Suppressor macrophage (primary cell): ENCODE results near the gene FAF1.
A peak's percentile ranks its signal among the peaks of the same experiment; 100 is the strongest.

Experiments used
- DNase-seq, 4 experiments: peaks; one replicate each; pipeline ENCODE4 v3.0.0-alpha.2; 2020 to 2022

The FAF1 gene

GRCh38 chr1:50476800-50477199 lies 483.3 kb downstream of the FAF1 start:
- DNase-seq, result no peak

GRCh38 chr1:50474859-50475809 lies 484.9 kb downstream of the FAF1 start:
- DNase-seq, result no peak

DNA sequence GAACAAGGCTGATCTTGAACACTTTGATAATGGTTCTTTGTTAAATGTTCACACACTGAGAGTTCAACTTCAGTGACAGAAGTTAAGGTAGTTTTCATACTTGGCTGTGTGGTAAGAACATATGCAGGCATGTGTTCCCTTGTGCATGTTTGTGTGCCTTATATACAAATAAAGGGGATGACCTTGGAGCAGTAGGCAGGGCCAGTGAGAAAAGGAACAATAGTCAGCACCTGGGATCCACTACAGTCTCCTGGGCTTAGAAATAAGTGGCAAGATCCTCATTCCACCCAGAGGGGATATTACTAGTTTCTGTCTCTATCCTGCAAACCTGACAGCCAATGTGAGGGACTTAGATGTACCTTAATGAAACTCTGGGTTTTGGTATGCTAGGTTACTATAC lies 486.6 kb downstream of the FAF1 start:
- no peak for DNase-seq

GRCh38 chr1:50471967-50472366 lies 488.1 kb downstream of the FAF1 start:
- DNase-seq, result no peak

GRCh38 chr1:50462964-50463363 lies 497.1 kb downstream of the FAF1 start:
- DNase-seq, result no peak

DNA sequence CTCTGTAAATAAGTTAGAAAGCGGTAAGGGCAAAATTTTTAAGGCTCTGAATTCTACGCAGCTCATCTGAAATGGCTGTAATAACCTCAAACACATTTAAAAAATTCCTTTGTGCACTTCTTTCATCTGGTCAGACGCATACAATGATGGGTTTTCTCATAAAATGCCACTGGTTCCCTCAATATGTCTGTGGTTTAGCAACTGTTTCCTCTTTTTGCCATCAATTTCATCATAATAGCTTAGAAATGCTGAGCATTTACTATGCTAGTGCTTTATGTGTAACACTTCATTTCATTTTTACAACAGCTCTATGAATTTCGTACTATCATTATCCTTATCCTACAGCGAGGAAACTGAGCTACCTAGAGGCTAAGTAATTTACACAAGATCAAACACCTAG lies 501.6 kb downstream of the FAF1 start:
- peak; percentile 18 to 79 (median 48) for DNase-seq

DNA sequence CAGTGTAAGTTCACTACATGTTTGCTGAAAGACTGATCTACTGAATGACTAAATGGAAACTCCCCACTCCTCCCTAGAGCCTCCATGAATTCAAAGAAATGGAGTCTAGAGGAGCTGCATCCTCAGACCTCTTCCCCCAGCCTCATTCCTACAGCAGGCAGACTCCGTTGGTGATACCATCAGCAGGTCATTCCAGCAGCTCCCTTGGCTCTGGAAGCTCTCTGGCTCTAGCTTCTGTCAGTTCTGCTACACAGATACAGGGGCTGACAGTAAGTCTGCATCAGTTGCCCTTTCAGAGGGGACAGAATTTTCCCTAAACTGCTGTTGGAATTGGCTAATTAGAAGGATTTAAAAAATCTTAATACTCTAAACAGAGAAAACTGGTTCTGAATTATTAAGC lies 505.2 kb downstream of the FAF1 start:
- DNase-seq, result no peak

DNA sequence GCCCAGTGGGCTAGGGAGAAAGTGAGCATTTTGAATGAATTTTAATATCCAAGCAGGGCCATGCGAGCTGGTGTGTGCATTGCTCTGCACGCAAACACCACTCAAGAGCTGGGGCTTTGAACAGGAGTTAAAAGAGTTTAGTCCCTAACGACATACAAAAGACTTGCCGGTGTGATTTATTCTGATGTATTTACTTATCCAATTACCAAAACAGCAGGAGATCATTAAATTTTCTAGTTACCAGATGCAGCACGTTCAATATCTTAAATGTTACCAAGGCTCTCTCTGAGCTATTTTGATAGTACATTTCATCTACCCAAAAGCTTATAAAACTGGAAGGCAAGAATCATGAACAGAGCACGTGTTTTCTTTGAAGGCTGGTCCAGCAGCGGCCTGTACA lies 506.8 kb downstream of the FAF1 start:
- no peak for DNase-seq

- DNase-seq, result no peak
Observed at GRCh38 chr1:50452700-50453099, 507.4 kb downstream of the FAF1 start.

- no peak for DNase-seq
Observed at GRCh38 chr1:50450861-50451653, 509.0 kb downstream of the FAF1 start.

- no peak for DNase-seq
Observed at GRCh38 chr1:50447961-50448360, 512.1 kb downstream of the FAF1 start.

DNA sequence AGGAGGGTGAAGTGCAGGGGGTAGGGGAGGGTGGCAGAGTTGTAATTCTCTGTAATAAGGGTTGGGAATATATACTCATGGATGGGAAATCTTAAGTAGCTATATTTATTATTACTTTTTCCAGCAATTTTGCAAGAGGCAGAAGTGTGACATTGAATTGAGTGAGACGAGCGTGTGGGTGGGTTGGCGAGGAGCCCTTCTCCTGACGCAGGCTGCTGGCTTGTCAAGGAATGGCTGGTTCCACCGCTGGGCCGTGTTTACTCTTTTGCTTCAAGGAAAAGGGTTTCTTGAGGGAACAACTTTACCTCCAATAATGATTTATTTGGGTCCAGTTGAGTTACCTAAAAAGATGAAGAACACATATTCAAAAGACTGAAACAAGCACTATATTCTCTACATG lies 518.9 kb downstream of the FAF1 start:
- DNase-seq, result no peak

DNA sequence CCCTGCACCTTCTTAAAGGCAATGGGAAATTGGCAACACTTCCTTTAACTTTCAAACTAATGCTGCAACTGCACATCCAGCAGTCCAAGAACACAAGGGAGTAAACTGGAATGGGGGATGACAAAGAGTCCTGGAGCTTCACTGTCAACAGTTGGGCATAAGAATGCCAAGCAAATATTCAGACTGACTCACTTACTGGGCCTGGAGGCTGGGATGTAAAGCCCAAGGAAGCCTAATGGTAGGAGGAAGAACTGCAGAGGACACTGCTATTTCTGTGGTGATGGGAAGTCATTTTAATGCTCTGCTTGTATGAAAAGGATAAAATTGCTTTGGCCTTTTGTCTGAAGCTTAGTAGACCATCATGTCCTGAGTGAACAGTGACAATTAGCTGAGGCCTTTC lies 521.1 kb downstream of the FAF1 start:
- no peak for DNase-seq

DNA sequence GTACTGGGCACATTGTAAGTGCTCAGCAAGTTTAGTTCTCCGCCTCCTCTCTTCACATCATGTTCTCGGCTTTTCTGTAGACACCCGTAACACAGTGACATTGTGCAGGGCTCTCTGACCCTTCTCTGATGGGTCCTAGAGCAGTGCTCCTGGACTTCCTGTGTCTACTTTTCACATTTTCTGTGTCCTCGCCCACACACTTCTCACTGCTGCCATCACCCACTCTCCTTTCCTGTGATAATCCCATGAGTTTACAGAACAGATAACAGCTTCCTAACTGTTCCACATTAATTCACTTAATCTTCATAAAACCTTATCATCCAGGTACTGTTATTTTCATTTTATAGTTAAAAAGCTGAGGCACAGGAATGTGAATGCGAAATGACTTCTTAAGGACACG lies 523.6 kb downstream of the FAF1 start:
- no peak for DNase-seq

- no peak for DNase-seq
Observed at GRCh38 chr1:50430010-50430405, 530.1 kb downstream of the FAF1 start.

DNA sequence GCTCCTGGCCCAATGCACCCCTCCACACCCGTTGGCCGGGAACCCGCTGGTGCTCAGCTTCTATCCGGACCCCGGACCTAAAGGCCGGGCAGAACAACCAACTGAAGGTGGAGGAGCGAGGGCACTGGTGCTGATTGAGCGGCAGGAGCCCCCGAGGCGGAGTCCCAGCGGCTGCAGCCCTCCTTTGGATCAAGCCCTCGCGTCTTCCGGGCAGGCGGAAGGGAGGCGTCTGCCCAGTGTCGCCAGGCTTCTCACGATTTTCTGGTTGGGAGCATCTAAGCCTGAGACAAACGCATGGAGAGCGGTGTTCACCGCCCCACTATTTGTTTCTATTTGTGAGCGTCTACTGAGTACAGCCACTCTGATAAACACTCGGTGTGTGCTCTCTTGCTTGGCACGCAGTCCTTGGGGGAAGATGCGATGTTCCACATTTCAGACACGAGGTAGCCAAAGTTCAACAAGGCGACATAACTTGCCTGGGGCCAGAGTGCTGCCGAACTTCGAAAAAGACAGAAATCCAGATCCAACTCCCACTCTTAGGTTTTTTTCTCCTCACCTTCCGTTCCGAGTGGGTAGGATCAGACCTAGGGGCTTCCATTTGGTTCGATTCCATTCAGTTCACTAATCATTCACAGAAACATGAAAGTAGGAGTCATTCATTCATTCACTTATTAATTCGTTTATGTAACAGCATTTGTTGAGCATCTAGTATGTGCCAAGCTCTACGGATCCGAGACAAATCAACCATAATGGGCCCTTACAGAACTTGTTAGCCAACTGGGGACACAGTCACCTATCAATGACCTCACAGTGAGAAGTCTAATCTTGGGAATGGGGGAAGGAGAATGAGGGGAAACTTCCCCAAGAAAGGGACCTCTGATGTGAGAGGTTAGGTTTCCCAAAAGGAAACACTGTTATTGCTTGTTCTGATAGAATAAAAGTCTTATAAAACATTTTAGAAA lies 532.0 kb downstream of the FAF1 start:
- no peak for DNase-seq

DNA sequence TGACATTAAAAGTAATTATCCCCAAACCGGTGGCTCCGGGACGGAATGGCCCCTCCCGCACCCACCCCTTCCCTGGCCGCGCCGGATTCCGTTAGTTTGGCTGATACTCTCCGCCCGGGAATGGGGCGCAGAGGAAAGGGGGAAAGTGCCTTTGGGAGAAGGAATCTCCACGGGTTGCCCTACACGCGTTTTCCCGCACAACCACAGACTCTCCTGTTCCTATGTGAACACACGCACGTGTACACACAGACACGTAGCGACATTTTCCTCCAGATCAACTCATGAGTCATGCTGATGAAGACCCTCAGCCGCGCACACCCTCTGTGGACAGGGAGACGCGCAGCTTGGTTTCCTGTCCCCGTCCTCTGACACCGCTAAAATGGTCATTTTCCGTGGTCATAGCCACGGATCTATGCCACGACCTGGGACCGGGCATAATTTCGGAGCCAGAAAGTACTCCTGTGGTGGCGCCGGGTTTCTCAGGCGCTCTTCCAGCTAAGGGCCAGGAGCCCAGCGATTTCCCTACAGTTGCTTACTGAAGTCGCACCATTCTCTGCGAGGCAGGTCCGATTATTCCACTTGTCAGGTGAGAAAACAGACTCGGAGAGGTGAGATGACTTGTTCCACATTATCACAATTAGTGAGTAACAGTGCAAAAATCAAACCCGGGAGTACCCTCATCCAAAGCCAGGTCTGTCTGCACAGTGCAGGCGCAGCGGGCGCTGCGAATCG lies 532.8 kb downstream of the FAF1 start:
- DNase-seq, result no peak

DNA sequence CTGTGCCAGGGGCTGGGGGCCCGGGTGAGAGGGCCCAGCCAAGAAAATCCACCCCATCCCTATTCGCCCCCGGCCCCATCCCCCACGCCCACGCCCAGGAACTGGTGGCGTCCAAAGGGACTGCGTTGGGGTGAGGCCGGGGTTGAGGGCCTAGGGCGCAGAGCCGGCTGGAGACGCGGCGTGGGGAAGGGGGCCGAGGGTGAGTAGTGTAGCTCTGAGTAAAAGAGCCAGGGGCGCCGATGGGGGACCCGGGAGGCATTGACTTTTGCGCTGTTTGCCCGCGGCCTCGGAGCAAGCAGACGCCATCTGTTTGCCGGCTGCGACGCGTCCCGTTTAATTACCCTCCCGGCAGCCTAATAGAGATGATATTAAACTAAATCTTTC lies 533.4 kb downstream of the FAF1 start:
- DNase-seq, result no peak

GRCh38 chr1:50426108-50426700 lies 533.9 kb downstream of the FAF1 start:
- DNase-seq, result no peak

DNA sequence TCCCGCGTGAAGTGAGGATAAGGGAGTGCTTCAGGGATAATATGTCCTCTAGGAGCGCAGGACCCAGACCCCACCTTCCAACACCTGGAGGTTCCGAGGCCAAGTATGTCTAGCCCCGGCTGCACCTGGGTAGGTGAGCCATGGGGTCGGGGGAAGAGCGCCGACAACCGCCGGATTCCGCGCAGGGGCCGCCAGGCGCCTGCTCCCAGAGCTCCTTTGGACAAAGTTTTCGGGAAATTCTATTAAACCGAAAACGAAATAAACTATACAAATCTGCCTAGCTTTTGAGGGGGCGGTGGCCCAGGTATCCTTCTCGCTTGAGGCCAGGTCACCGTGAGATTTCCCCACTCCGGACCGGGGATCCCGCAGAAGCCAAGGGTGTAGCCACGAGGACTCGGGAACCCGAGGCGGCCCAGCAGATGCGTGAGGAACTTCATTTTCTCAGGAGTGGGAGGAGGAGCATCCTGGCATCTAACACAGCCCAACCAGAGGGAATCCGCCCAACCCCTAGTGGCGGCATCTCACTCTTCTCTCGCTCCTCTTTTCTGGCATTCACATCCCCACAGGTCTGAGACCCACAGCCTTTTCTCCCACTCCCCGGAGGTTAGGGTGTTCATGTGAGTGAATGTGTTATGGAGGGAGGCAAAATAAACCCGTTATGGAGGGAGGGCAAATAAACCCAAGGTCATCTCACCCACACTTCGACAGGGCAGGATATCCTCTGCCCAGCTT lies 534.5 kb downstream of the FAF1 start:
- peak in 3 of 4 experiments; percentile 31 to 42 (median 42) for DNase-seq

GRCh38 chr1:50424884-50425375 lies 535.1 kb downstream of the FAF1 start:
- peak in 2 of 4 experiments; percentile 15 for DNase-seq
